Measurements from ENCODE around the gene CD274.
"Not testable (repeated sequence)": the region's sequence is repeated elsewhere in the genome, so short reads cannot be mapped to it uniquely, and the experiment has no call there.

The CD274 gene

GRCh38 chr9:5450359-5451091 is at the start of gene CD274:
CD274 (plus strand) TSS chr9:5450542; CDS start chr9:5456114, 5,572 bp downstream.
- peak within 1 kb of the TSS; percentile 8 for H3K4me3 ChIP-seq (ENCODE audit: low read depth, low read length)

- no peak overlapping the region for H3K4me3 ChIP-seq (ENCODE audit: low read depth, low read length)
Measured at GRCh38 chr9:5402217-5402616, 48.1 kb upstream of the CD274 start.

DNA sequence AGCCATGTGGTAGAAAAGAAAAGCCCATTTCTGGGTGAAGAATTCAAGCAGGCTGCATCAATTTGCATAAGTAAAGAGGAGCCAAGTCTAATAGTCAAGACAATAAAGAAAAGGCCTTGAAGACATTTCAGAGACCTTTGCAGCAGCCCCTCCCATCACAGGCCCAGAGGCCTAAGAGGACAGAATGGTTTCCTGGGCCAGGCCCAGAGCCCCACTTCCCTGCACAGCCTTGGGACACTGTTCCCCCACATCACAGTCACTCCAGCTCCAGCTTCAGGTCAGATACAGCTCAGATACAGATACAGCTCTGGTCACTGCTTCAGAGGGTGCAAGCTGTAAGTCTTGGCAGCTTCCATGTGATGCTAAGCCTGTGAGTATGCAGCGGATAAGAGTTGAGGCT is 41.7 kb upstream of the CD274 start:
- no peak overlapping the region for H3K4me3 ChIP-seq (ENCODE audit: low read depth, low read length)

GRCh38 chr9:5416953-5417352 is 33.4 kb upstream of the CD274 start:
- no peak overlapping the region for H3K4me3 ChIP-seq (ENCODE audit: low read depth, low read length)

- no peak overlapping the region for H3K4me3 ChIP-seq (ENCODE audit: low read depth, low read length)
Measured at GRCh38 chr9:5418481-5418880, 31.9 kb upstream of the CD274 start.

- H3K4me3 ChIP-seq (ENCODE audit: low read depth, low read length) = no peak overlapping the region
Measured at GRCh38 chr9:5419987-5420386, 30.4 kb upstream of the CD274 start.

GRCh38 chr9:5421163-5421562 is 29.2 kb upstream of the CD274 start:
- H3K4me3 ChIP-seq (ENCODE audit: low read depth, low read length) = no peak overlapping the region

- H3K4me3 ChIP-seq (ENCODE audit: low read depth, low read length) = no peak overlapping the region
Measured at GRCh38 chr9:5422276-5422675, 28.1 kb upstream of the CD274 start.

GRCh38 chr9:5425006-5425628 is 25.2 kb upstream of the CD274 start:
- no peak overlapping the region for H3K4me3 ChIP-seq (ENCODE audit: low read depth, low read length)

- H3K4me3 ChIP-seq (ENCODE audit: low read depth, low read length) = no peak overlapping the region
Measured at GRCh38 chr9:5427005-5427404, 23.3 kb upstream of the CD274 start.

DNA sequence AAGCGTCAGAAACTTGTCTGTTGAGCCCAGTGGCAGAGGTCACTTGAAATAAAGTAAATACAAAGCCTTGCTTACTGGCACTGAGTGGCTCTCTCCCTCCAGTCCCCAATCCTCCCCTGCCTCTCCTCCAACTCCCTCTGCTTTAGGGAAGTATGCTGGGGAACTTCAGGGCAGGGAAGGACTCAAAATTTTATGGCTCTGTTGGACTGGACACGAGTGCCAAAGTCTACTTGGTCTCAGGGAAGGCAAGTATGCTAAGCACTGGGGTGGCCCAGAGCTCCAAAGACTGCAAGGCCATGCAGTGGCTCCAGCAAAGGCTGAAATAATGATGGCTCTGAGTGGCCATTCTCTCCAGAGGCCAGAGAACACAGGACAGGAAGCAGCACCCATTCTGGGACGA is 22.2 kb upstream of the CD274 start:
- H3K4me3 ChIP-seq (ENCODE audit: low read depth, low read length) = no peak overlapping the region

- no peak overlapping the region for H3K4me3 ChIP-seq (ENCODE audit: low read depth, low read length)
Measured at GRCh38 chr9:5428794-5429528, 21.4 kb upstream of the CD274 start.

DNA sequence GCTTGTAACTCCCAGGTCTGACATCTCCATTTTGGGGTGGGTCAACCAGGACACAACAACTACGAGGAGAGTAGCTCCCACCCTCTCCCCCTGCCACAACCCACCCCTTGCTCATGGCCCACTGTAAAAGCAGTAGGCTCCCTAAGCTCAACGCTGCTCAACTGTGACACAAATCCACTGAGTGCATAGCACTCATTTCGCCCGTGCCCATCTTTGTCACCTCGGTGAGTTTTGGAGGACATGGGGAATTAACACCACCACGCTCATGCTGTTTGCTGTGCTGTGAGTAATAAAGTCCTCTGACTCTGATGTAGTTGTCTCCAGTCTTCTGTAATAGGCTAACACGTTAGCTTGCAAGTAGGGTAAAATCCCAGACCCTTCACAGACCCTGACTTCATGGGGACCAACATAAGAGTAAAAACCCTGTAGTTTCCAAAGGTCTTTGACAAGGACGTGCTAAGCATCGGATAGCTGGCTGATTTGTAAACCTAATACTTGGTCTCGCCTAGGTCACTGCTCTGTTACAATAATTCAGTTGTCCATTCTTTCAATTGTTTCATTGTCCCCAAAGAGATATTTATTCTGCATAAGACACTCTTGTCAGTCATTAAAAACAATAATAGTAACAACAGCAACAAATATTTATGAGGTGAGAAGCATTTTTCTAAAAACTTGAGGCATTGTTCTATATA is 20.3 kb upstream of the CD274 start:
- no peak overlapping the region for H3K4me3 ChIP-seq (ENCODE audit: low read depth, low read length)

- H3K4me3 ChIP-seq (ENCODE audit: low read depth, low read length) = no peak overlapping the region
Measured at GRCh38 chr9:5430912-5431311, 19.4 kb upstream of the CD274 start.

GRCh38 chr9:5432890-5433289 is 17.5 kb upstream of the CD274 start:
- H3K4me3 ChIP-seq (ENCODE audit: low read depth, low read length) = not testable (repeated sequence)

DNA sequence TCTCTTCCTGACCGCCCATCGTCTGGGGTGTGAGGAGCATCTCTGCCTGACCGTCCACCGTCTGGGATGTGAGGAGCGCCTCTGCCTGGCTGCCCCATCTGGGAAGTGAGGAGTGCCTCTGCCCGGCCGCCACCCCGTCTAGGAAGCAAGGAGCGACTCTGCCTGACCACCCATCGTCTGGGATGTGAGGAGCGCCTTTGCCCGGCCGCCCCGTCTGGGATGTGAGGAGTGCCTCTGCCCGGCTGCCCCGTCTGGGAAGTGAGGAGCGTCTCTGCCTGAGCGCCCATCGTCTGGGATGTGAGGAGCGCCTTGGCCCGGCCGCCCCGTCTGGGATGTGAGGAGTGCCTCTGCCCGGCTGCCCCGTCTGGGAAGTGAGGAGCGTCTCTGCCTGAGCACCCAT is 17.0 kb upstream of the CD274 start:
- H3K4me3 ChIP-seq (ENCODE audit: low read depth, low read length) = not testable (repeated sequence)

GRCh38 chr9:5433841-5434810 is 16.2 kb upstream of the CD274 start:
- H3K4me3 ChIP-seq (ENCODE audit: low read depth, low read length) = not testable (repeated sequence)

DNA sequence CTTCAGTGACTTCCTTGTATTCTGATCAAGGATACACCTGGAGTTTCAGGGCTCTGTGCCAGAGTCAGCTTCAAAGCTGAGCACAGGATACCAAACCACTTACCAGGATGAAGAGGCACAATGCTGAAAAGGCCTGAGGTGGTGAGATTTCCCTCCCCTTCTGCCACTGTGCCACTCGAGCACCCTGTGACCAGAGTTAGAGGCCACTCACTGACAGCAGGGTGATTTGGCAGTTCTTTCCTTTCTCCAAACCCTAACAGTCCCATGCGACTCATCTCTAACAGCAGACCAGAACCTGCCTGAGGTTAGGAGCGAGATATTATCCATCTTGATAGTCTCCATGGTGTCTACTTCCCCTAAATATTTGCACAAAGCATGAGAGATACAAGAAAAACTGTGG is 14.4 kb upstream of the CD274 start:
- no peak overlapping the region for H3K4me3 ChIP-seq (ENCODE audit: low read depth, low read length)

DNA sequence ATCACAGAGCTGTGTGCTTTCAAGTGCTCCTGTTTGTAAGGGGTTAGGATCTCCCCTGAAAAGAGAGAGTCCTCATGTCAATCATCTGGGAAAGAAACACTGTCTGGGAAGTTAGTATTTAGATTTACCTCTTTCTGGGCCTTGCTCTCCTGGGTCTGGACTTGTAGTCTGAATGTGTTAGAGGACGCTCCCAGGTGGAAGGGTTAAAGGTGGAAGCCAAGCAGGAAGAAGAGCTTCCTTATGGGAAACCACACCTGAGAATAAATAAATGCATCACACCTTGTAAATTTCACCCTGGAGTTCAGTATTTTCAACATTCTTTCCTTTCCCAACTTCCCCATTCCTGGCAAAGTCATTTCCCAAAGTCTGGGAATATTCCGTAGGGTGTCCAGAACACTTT is 13.9 kb upstream of the CD274 start:
- no peak overlapping the region for H3K4me3 ChIP-seq (ENCODE audit: low read depth, low read length)
